Body of pancreas (tissue), 4 donors: ENCODE results near the gene DGKI.

ENCODE experiments used
- POLR2A ChIP-seq, 3 donors: fragments of 450-650 bp; IDR thresholded peaks; one replicate each; pipeline ENCODE4 v1.6.1; 2016; ENCODE audit warnings: antibody characterized with exemption in 3 of 3, mild to moderate bottlenecking in 2 of 3
- TF ChIP-seq, protein P1 (sequence below), 7 experiments: fragments of 450-650 bp in 4 of 7; fragments of 200-600 bp in 3 of 7; sonication (generic) in 3 of 7; IDR thresholded peaks; one replicate each; pipeline ENCODE4 v1.5.1; 2016 to 2019; ENCODE audit warnings: antibody characterized with exemption in 7 of 7

DNA sequence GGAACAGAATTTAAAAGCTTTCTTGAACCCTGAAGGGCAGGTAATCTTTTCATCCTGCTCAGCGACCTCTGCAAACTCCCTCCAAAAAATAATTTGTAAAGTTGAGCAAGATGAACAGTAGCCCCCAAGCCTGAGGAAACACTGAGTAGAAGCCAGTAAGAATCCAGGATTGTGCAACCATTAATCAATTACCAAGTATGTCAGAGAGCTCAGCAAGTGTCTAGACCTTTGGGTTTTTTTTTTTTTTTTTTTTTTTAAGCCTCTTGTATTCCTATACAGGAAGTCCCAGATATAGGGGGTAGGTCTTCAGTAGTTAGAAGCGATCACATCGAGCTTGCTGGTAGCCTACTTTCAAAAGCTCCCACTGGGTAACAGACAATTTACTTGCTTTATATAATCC, 155.2 kb downstream of the DGKI start:
- TF ChIP-seq, protein P1, sequence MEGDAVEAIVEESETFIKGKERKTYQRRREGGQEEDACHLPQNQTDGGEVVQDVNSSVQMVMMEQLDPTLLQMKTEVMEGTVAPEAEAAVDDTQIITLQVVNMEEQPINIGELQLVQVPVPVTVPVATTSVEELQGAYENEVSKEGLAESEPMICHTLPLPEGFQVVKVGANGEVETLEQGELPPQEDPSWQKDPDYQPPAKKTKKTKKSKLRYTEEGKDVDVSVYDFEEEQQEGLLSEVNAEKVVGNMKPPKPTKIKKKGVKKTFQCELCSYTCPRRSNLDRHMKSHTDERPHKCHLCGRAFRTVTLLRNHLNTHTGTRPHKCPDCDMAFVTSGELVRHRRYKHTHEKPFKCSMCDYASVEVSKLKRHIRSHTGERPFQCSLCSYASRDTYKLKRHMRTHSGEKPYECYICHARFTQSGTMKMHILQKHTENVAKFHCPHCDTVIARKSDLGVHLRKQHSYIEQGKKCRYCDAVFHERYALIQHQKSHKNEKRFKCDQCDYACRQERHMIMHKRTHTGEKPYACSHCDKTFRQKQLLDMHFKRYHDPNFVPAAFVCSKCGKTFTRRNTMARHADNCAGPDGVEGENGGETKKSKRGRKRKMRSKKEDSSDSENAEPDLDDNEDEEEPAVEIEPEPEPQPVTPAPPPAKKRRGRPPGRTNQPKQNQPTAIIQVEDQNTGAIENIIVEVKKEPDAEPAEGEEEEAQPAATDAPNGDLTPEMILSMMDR (IDR thresholded peaks at IDR 0.05): no peak
- TF ChIP-seq POLR2A (IDR thresholded peaks at IDR 0.05): no peak
